Activated CD4-positive, CD25-positive, alpha-beta regulatory T cell treated with anti-CD3 and anti-CD28 coated beads, Interleukin-2, amount 50 U/mL, for 24 hours (primary cell): Measurements from ENCODE around the gene MEF2C.
"Not testable (repeated sequence)": the region's sequence is repeated elsewhere in the genome, so short reads cannot be mapped to it uniquely, and the experiment has no call there.

Source experiments
- ATAC-seq, 2 donors: fragments of 150-1000 bp; cut with Tn5 transposase; one replicate each; pipeline ENCODE4 v1.10.0; 2021; ENCODE audit warnings: mild to moderate bottlenecking in 1 of 2, moderate library complexity in 1 of 2

Gene MEF2C

DNA sequence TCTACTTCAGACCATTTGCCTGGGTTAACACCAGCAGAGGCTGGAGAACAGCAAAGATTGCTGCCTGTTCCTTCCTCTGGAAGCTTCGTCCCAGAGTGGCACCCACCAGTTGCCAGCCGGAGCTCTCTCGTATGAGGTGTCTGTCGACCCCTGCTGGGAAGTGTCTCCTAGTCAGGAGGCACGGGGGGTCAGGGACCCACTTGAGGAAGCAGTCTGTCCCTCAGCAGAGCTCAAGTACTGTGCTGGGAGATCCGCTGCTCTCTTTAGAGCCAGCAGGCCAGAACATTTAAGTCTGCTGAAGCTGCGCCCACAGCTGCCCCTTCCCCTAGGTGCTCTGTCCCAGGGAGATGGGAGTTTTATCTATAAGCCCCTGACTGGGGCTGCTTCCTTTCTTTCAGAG, 84.1 kb downstream of the MEF2C start:
- not testable (repeated sequence) for ATAC-seq

- not testable (repeated sequence) for ATAC-seq
Observed at GRCh38 chr5:88793797-88794196, 89.2 kb downstream of the MEF2C start.

GRCh38 chr5:88792144-88792840, 90.7 kb downstream of the MEF2C start:
- no peak for ATAC-seq

DNA sequence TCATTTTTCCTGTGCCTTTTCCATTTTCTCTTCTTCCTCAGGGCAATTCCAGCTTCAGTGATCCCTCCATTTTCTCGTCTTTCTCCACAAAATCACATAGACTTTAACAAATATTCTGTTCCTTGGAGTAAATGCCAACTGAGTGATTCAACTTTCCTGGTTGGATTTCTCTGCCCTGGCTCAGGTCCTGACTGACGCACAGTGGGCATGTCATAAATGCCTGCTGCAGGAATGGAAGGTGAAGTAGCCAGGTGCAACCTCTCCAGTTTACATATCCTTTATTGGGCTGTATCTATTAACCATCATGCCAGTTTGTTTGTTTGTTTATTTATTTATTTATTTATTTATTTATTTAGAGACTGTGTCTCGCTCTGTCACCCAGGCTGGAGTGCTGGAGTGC, 95.1 kb downstream of the MEF2C start:
- ATAC-seq, result no peak

GRCh38 chr5:88786789-88787188, 96.2 kb downstream of the MEF2C start:
- no peak for ATAC-seq

- ATAC-seq, result peak; percentile 17 to 38
Observed at GRCh38 chr5:88785746-88786565, 97.0 kb downstream of the MEF2C start.

DNA sequence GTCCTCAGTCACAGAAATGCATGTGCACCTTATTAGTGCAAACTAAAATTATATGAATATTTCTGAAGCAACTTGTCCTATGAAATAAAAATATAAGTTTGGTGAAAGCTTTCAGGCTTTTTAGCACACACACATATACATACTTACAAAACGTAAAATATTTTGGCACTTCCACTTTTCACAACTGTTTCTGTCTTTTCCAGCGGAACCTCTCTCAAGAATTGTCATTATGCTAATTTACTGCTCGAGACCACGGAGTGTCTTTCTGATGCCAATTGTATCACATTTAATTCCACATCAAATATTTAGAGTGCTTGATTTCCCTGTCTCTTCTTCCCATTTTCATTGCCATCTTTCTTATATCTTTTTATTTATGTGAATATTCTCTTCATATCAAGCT, 100.4 kb downstream of the MEF2C start:
- ATAC-seq, result no peak

DNA sequence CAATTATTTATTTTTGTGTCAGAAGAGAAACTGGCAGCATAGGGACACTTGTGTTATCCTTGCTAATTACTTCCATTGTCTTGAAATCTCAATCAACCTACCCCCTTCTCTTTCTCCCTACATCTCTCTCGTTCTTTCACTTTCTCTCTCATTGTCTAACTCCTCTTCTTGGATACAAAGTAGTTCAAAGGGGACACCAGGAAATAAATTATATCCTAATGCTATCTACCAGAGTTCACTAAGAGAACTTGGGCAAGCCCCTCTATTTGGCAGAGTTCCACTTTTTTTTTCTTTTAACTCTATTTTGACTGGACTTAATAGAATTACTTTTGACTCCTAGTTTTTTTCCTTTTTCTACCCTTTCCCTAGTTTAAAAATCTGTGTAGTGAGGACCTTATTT, 102.2 kb downstream of the MEF2C start:
- ATAC-seq, result no peak

DNA sequence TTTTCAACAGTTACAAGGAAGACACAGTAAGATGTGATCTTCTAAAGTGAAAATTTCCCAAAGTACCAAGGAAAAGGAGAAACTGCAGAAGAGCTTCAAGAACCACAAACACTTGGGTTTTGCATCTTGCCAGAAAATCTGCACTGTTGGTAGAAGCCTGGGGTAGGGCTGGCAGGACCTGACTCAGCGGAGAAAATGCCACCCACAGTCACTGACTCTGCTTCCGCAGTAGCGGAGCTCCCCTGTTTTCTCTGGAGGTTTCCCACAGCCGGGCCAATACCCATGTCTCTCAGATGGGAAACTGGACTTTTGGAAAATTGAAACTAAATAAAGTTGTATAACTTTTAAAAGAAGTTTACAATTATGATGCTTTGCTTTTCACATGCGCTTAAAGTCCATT, 104.2 kb downstream of the MEF2C start:
- no peak for ATAC-seq

DNA sequence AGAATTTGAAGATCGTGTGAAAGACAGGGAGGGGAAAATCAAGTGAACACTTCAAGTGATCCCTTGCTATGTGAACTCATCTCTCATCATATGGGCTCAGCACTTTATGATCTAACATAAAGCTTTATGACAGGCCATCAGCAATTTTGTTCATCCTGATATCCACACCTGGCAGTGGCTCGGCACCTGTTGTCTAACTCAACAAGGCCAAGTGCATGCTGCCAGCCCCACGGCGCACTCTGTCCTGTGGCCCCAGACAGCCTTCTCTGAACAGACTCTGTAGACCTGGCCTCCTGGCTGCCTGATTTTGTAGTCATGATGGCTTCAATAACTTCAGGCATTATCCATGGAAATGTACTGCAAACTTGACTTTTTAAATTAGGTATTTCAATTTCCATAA, 106.3 kb downstream of the MEF2C start:
- no peak for ATAC-seq

- no peak for ATAC-seq
Observed at GRCh38 chr5:88772831-88773230, 110.2 kb downstream of the MEF2C start.

GRCh38 chr5:88772047-88772446, 110.9 kb downstream of the MEF2C start:
- no peak for ATAC-seq

GRCh38 chr5:88770276-88771257, 112.4 kb downstream of the MEF2C start:
- no peak for ATAC-seq

DNA sequence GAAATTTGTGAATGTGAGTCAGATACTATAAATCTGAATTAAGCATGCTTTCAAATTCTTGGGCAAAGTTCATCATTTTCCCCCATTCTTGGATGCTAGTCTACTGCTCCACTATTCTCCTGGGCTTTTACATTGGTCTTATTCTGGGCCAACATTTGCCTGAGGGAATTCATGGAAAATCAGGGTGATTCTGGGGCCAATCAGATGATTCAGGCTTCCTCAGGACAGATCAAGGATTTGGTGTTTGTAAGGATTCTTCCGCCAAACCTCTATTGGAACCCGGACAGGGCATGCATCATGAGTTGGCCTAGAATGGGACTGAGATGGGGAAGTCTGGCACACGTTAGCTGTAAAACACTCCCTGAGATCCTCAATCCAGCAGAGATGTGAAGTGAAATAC, 113.8 kb downstream of the MEF2C start:
- ATAC-seq, result no peak

- no peak for ATAC-seq
Observed at GRCh38 chr5:88768411-88768810, 114.6 kb downstream of the MEF2C start.

DNA sequence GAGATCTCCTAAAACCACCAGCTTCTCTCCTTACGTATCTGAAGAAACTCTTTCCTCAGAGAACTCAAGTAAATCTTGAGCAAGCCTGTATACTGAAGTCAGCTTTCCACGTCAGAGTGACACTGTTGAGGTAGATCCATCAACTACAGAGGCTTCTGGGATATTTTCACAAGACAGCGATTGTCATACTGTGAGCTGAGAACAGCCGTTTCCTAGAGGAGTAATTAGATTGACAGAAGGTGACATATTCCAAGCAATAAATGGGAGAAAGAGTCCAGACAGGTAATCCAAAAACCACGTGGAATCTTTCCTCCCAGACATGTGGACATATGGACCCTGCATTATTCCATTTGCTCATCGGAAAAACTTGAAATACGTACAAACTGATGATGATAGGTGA, 117.2 kb downstream of the MEF2C start:
- ATAC-seq, result no peak

DNA sequence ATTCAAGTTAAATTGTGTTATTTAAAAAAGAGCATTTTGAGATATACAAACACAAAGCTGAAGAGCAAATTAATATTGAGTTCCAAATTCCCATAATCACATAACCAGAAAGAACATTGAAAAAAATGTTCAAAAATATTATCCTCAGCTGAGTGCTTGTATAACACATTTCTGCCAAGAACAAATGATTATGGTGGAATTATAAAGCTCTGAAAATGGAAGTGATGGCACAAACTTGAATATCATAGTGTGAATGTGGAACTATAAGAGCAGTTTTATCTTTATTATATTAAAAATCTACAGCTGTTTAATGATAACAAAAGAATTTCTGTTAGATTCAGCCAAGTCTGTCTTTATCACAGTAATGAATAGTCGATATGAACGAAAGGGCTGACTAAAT, 117.8 kb downstream of the MEF2C start:
- no peak for ATAC-seq

DNA sequence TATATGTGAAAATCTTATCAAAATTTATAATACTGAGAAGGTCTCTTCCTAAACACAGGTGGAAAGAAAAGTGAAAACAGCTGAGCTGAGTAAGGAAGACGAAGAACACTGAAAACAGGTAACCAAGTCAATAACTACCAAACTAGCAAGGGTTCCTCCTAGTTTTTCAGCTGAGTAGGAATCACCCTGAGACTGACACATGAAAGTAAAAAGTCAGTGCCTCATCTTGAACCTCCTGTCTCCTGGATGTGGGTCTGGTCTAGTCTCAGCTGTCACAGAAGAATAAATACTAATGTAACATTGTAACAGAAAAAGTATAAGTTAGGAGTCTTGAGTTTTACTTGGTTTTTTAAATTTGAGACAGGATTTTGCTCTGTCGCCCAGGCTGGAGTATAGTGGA, 121.0 kb downstream of the MEF2C start:
- no peak for ATAC-seq

- ATAC-seq, result no peak
Observed at GRCh38 chr5:88761269-88761850, 121.6 kb downstream of the MEF2C start.

- ATAC-seq, result no peak
Observed at GRCh38 chr5:88760527-88760926, 122.5 kb downstream of the MEF2C start.

DNA sequence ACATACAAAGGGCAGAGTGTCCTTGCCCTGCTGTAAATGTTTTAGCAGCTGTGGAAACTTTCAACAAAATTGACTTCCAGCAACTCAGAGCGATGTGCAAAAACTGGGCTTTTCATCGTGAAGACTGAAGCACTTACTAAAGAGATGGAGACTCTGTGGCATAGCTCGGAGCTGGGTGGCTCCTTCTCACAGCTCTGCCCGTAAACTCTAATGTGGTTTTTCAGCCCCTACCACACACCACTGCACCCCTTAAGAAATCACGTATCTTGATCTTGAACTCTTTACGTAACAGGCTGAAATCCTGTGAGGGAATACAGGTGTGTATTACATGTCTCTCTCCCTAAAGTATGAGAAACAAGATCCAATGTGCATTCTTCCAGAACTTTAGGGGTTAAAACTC, 124.4 kb downstream of the MEF2C start:
- no peak for ATAC-seq

GRCh38 chr5:88758184-88758583, 124.8 kb downstream of the MEF2C start:
- no peak for ATAC-seq

DNA sequence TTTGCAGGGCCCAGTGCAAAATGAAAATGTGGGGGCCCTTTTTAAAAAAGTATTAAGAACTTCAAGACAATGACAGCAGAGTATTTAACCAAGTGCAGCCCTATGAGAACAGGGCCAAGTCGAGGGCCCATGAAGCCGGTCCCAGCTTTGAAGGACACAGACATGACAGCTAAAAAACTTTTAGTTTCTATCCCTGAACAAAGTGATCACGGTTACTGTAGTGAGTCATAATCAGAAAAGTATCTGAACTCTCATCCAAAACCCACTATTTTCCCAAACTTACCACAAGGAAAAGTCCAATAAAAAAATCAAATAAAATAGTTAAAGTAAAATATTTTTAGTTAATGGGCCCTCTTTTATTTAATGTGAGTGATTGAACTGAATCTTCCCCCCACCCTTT, 126.0 kb downstream of the MEF2C start:
- no peak for ATAC-seq
